GM12878 (cell line): ENCODE measurements around the gene LDLRAD4. TPM values are rescaled to one million over a fixed set of nuclear protein-coding genes. Genes with fewer than 3 reads are reported as not detected.
A peak's percentile ranks its signal among the peaks of the same experiment; 100 is the strongest.

ENCODE experiments used
- ATAC-seq: fragments of 200-7000 bp; cut with Tn5 transposase; 3 replicates; pipeline ENCODE4 v1.9.1; 2020; ENCODE audit warnings: mild to moderate bottlenecking, moderate library complexity
- BruUV-seq: library from RNA; stranded (reverse); fragments of 400-500 nt; replicated peaks from 2 replicates; lab custom pipeline; 2021; lab: Mats Ljungman, UMichigan
- CTCF ChIA-PET: fragments of 300-600 bp; sonication (Branson Sonifier 250); formaldehyde crosslinking; extraction: SDS; loops from one replicate; lab custom pipeline; 2021; ENCODE audit warnings: inconsistent platforms; lab: Yijun Ruan, JAX
- POLR2A ChIA-PET: fragments of 350-600 bp; formaldehyde crosslinking; extraction: SDS; loops from one replicate; lab custom pipeline; 2021; ENCODE audit warnings: inconsistent platforms; lab: Charles Lee
- RAD21 ChIA-PET: fragments of 300-600 bp; sonication (Branson Sonifier 250); formaldehyde crosslinking; loops from one replicate; lab custom pipeline; 2023; ENCODE audit warnings: antibody characterized with exemption; ENCODE audit not compliant: unreplicated experiment; lab: Charles Lee
- SMC1A ChIA-PET: fragments of 300-600 bp; sonication (Branson Sonifier 250); formaldehyde crosslinking; loops from one replicate; lab custom pipeline; 2023; ENCODE audit not compliant: unreplicated experiment, uncharacterized antibody; lab: Charles Lee
- DNase-seq: peaks from one replicate; pipeline ENCODE4 v3.0.0-alpha.2; 2011; ENCODE audit warnings: low read depth, low spot score
- FAIRE-seq: peaks from 3 replicates; lab custom pipeline; 2011; peaks lifted over from hg19 to GRCh38; lab: Jason Lieb, UNC
- H2AFZ ChIP-seq: 2 replicates; pipeline ENCODE4 v1.6.0; 2011; ENCODE audit warnings: low read depth, low read length, control low read depth; ENCODE audit not compliant: control insufficient read depth
- H3K27ac ChIP-seq: 2 replicates; pipeline ENCODE4 v1.5.1; 2011; ENCODE audit warnings: control low read depth; ENCODE audit not compliant: control insufficient read depth, insufficient read depth
- H3K27me3 ChIP-seq, 2 experiments: replicated peaks in 1 of 2; 2 replicates each; pipeline versions ENCODE4 v1.6.0 to v1.6.1; 2011; ENCODE audit warnings: low read length in 1 of 2; ENCODE audit not compliant: control insufficient read depth in 2 of 2, insufficient read depth in 2 of 2
- H3K36me3 ChIP-seq, 2 experiments: 2 replicates each; pipeline ENCODE4 v1.5.1; 2011; ENCODE audit warnings: low read length in 1 of 2; ENCODE audit not compliant: control insufficient read depth in 2 of 2, insufficient read depth in 2 of 2
- H3K4me1 ChIP-seq: 2 replicates; pipeline ENCODE4 v1.6.1; 2011; ENCODE audit warnings: mild to moderate bottlenecking, low read length, moderate library complexity, mixed read lengths; ENCODE audit not compliant: control insufficient read depth, insufficient read depth
- H3K4me2 ChIP-seq: 2 replicates; pipeline ENCODE4 v1.6.0; 2011; ENCODE audit warnings: control low read depth; ENCODE audit not compliant: control insufficient read depth, insufficient read depth
- H3K4me3 ChIP-seq: fragments of 200-600 bp; sonication (generic); 2 replicates; pipeline ENCODE4 v1.5.1; 2016
- H3K79me2 ChIP-seq: 2 replicates; pipeline ENCODE4 v1.6.0; 2011; ENCODE audit warnings: low read length; ENCODE audit not compliant: control insufficient read depth, insufficient read depth
- H3K9ac ChIP-seq: 2 replicates; pipeline ENCODE4 v1.8.0; 2011; ENCODE audit warnings: low read length, control low read depth, mixed read lengths; ENCODE audit not compliant: control insufficient read depth, insufficient read depth
- H3K9me3 ChIP-seq: replicated peaks from 3 replicates; pipeline ENCODE4 v1.5.1; 2011; ENCODE audit warnings: mild to moderate bottlenecking, low read length; ENCODE audit not compliant: control insufficient read depth, insufficient read depth
- H4K20me1 ChIP-seq: 2 replicates; pipeline ENCODE4 v1.6.0; 2011; ENCODE audit not compliant: control insufficient read depth, insufficient read depth
- DPF2 ChIP-seq: fragments of 450-650 bp; IDR thresholded peaks from 2 replicates; pipeline ENCODE4 v1.6.1; 2017; ENCODE audit warnings: mild to moderate bottlenecking
- LARP7 ChIP-seq: fragments of 450-650 bp; IDR thresholded peaks from 2 replicates; pipeline ENCODE4 v1.6.1; 2017; ENCODE audit warnings: mild to moderate bottlenecking
- MEF2A ChIP-seq: IDR thresholded peaks from 2 replicates; pipeline ENCODE4 v1.6.1; 2011; ENCODE audit warnings: low read depth, mild to moderate bottlenecking, low read length, moderate library complexity; ENCODE audit not compliant: insufficient read depth
- MLLT1 ChIP-seq: fragments of 450-650 bp; IDR thresholded peaks from 2 replicates; pipeline ENCODE4 v1.6.1; 2016; ENCODE audit warnings: mild to moderate bottlenecking
- MTA2 ChIP-seq: fragments of 450-650 bp; IDR thresholded peaks from 2 replicates; pipeline ENCODE4 v1.6.1; 2016; ENCODE audit warnings: low read depth, mild to moderate bottlenecking, moderate library complexity
- MYC ChIP-seq: IDR thresholded peaks from 2 replicates; pipeline ENCODE4 v1.6.1; 2011; ENCODE audit warnings: mild to moderate bottlenecking, low read length, moderate library complexity, inconsistent platforms; ENCODE audit not compliant: insufficient read depth, insufficient replicate concordance, insufficient read length, severe bottlenecking
- NFXL1 ChIP-seq: fragments of 450-650 bp; IDR thresholded peaks from 2 replicates; pipeline ENCODE4 v1.6.1; 2017; ENCODE audit warnings: antibody characterized with exemption, mild to moderate bottlenecking, borderline replicate concordance
- NR2F1 ChIP-seq: fragments of 450-650 bp; conservative IDR thresholded peaks from 2 replicates; pipeline ENCODE4 v1.6.1; 2017; ENCODE audit warnings: mild to moderate bottlenecking
- RELA ChIP-seq: fragments of 450-650 bp; IDR thresholded peaks from 2 replicates; pipeline ENCODE4 v1.8.0; 2014; ENCODE audit warnings: borderline replicate concordance; ENCODE audit not compliant: partially characterized antibody
- RELB ChIP-seq: fragments of 450-650 bp; IDR thresholded peaks from 2 replicates; pipeline ENCODE4 v1.6.1; 2017; ENCODE audit warnings: low read depth, mild to moderate bottlenecking, moderate library complexity
- REST ChIP-seq: IDR thresholded peaks from 2 replicates; pipeline ENCODE4 v1.6.1; 2012; ENCODE audit warnings: mild to moderate bottlenecking, low read depth, low read length
- SIX5 ChIP-seq: IDR thresholded peaks from 2 replicates; pipeline ENCODE4 v1.6.1; 2011; ENCODE audit warnings: mild to moderate bottlenecking, low read depth, low read length, moderate library complexity; ENCODE audit not compliant: severe bottlenecking
- SMC3 ChIP-seq: IDR thresholded peaks from 2 replicates; pipeline ENCODE4 v1.6.1; 2011; ENCODE audit warnings: low read length, improper control_type of control experiment, borderline replicate concordance
- SRF ChIP-seq, 2 experiments: IDR thresholded peaks; 2 replicates each; pipeline ENCODE4 v1.6.1; 2011; ENCODE audit warnings: low read depth in 2 of 2, low read length in 2 of 2, mild to moderate bottlenecking in 1 of 2, moderate library complexity in 1 of 2
- TCF7 ChIP-seq: IDR thresholded peaks from 2 replicates; pipeline ENCODE4 v1.6.1; 2014; ENCODE audit warnings: antibody characterized with exemption, borderline replicate concordance
- ZBTB33 ChIP-seq: fragments of 450-650 bp; IDR thresholded peaks from 2 replicates; pipeline ENCODE4 v1.6.1; 2017; ENCODE audit warnings: mild to moderate bottlenecking
- ZSCAN29 ChIP-seq: fragments of 450-650 bp; IDR thresholded peaks from 2 replicates; pipeline ENCODE4 v1.6.1; 2017; ENCODE audit warnings: mild to moderate bottlenecking, moderate library complexity
- WGBS: methylation state at CpG from one replicate; pipeline ENCODE4 v1.1.6; 2016; ENCODE audit warnings: low lambda C conversion rate; ENCODE audit not compliant: insufficient replicate concordance, insufficient coverage; ENCODE audit errors: missing lambda C conversion rate; 5-methylcytosine and 5-hydroxymethylcytosine counted together
- in situ Hi-C: fragments of 300-500 bp; cut with MboI; formaldehyde crosslinking; loops from 9 replicates; pipeline ENCODE4 v1.14.3; 2018; ENCODE audit warnings: mixed read lengths
- intact Hi-C: fragments of 100-400 bp; cut with micrococcal nuclease; formaldehyde crosslinking; loops from one replicate; pipeline ENCODE4 v1.14.2; 2022; ENCODE audit not compliant: unreplicated experiment
- polyA plus RNA-seq, 11 experiments: library from polyadenylated mRNA; depleted of rRNA in 4 of 11; unstranded in 6 of 11; stranded (reverse) in 5 of 11; fragments of >200 nt; fragmentation: Nextera tagmentation in 4 of 11; fragmentation: Illumina TruSeq in 1 of 11; extraction: Ambion mirVana in 4 of 11; extraction: Trizol in 1 of 11; gene quantifications; 1 replicate in 1 of 11; 2 replicates in 10 of 11; pipeline versions ENCODE4 v1.2.1 to v1.2.3, GENCODE V29; 2011 to 2016; ENCODE audit warnings: inconsistent platforms in 2 of 11, missing spikeins in 2 of 11, low read depth in 1 of 11
- total RNA-seq, 4 experiments: library from RNA; depleted of rRNA in 3 of 4; stranded (reverse); fragments of >200 nt in 3 of 4; fragmentation: Illumina TruSeq in 1 of 4; extraction: Trizol in 1 of 4; gene quantifications; 2 replicates each; pipeline versions ENCODE4 v1.2.1 to v1.2.3, GENCODE V29; 2013 to 2021

LDLRAD4 gene
- total and polyA plus RNA-seq, 10 of the 15 experiments (the other 5 are each of a cell fraction or from before 2014, with no cell fraction given): 2.7 to 16.8 (median 11.2) TPM

- POLR2A ChIA-PET: no interaction called here
- CTCF ChIA-PET: interaction anchor here (0.6 to 1.2 kb wide), 3 partner anchors 79 to 333 kb away, joined by 3 to 6 read pairs (median 3); no protein-coding TSS in a partner anchor
- SMC1A ChIA-PET: interaction anchor here (1.1 to 1.8 kb wide), 4 partner anchors 11 to 308 kb away, joined by 3 to 7 read pairs (median 4); no protein-coding TSS in a partner anchor
- no peak for TF ChIP-seq ZSCAN29
- TF ChIP-seq TCF7: no peak
- no peak for TF ChIP-seq RELB
- TF ChIP-seq ZBTB33: no peak
- TF ChIP-seq NFXL1: no peak
- TF ChIP-seq NR2F1: no peak
- no peak for TF ChIP-seq MEF2A
- no peak for TF ChIP-seq MYC
- TF ChIP-seq MTA2: no peak
- no peak for TF ChIP-seq LARP7
- TF ChIP-seq DPF2: no peak
- no peak for TF ChIP-seq MLLT1
- no peak for TF ChIP-seq RELA
- no peak for TF ChIP-seq SMC3
- no peak for TF ChIP-seq SRF (IDR thresholded peaks at IDR 0.05; ENCODE audit: low read depth in 2 of 2, low read length in 2 of 2)
- no peak for TF ChIP-seq SIX5
- TF ChIP-seq REST: no peak
Measured at GRCh38 chr18:13513021-13513420, 294.5 kb downstream of the LDLRAD4 start.

More at GRCh38 chr18:13513021-13513420, 294.5 kb downstream of the LDLRAD4 start:
- Histone ChIP-seq H3K36me3 (no peaks in the 10 kb centered on the region), H3K4me3 (no peak overlapping the region), H2AFZ (no peak overlapping the region), H3K27ac (no peak overlapping the region), H3K9ac (no peak overlapping the region), H4K20me1 (no peaks in the 10 kb centered on the region), H3K4me1 (no peaks in the 10 kb centered on the region), H3K4me2 (no peak overlapping the region), H3K27me3 (peaks cover 0 to 5% of the 10 kb centered on the region in 2 experiments; a peak in 1 of 4 replicates), H3K79me2 (no peaks in the 10 kb centered on the region), H3K9me3 (no peaks in the 10 kb centered on the region)
- no peak for DNase-seq
- FAIRE-seq: no peak
- 0 out of 3 replicates have a peak, but pooled peaks have one; percentile 32 for ATAC-seq
- intact Hi-C loops (no loop called here), in situ Hi-C loops (no loop called here)
- BruUV-seq: no TSS peak
- WGBS: 23% methylated on average over 4 of the region's 4 CpGs
- RAD21 ChIA-PET: no interaction called here
